GM10266 (cell line): Measurements from ENCODE around the gene FOXN1.

Source experiments
- DNase-seq: peaks from one replicate; pipeline ENCODE4 v3.0.0; 2012; ENCODE audit errors: extremely low spot score
- CTCF ChIP-seq: IDR thresholded peaks from 2 replicates; pipeline ENCODE4 v1.5.1; 2012; ENCODE audit warnings: mild to moderate bottlenecking, low read depth; ENCODE audit not compliant: control insufficient read depth, insufficient read depth; ENCODE audit errors: missing control alignments

FOXN1 gene

GRCh38 chr17:28506763-28507487 lies 777 bp downstream of the FOXN1 start:
- peak; percentile 66 for DNase-seq
- TF ChIP-seq CTCF = no peak

- no peak for TF ChIP-seq CTCF
- DNase-seq = no peak
Observed at GRCh38 chr17:28507567-28508203, 1.5 kb downstream of the FOXN1 start.

- DNase-seq = no peak
- no peak for TF ChIP-seq CTCF
Observed at GRCh38 chr17:28508211-28508724, 2.1 kb downstream of the FOXN1 start.

GRCh38 chr17:28509789-28510188 lies 3.6 kb downstream of the FOXN1 start:
- TF ChIP-seq CTCF = no peak
- no peak for DNase-seq

- no peak for TF ChIP-seq CTCF
- no peak for DNase-seq
Observed at GRCh38 chr17:28511858-28512461, 5.8 kb downstream of the FOXN1 start.

GRCh38 chr17:28513476-28513875 lies 7.3 kb downstream of the FOXN1 start:
- no peak for TF ChIP-seq CTCF
- no peak for DNase-seq
